Calu3 (cell line): Measurements from ENCODE around the gene STRA8. TPM values are rescaled to one million over a fixed set of nuclear protein-coding genes. Genes with fewer than 3 reads are reported as not detected.

Experiments used
- BruUV-seq: library from RNA; stranded (reverse); fragments of 400-500 nt; replicated peaks from 2 replicates; lab custom pipeline; 2021; lab: Mats Ljungman, UMichigan
- CTCF ChIA-PET: fragments of 300-600 bp; sonication (Branson Sonifier 250); formaldehyde crosslinking; loops from one replicate; lab custom pipeline; 2022; ENCODE audit warnings: antibody characterized with exemption; lab: Charles Lee
- DNase-seq: peaks from one replicate; pipeline ENCODE4 v3.0.0; 2022
- H3K27ac Mint-ChIP-seq: one replicate; pipeline ENCODE4 v1.8.0; 2022; ENCODE audit warnings: mixed read lengths; ENCODE audit not compliant: unreplicated experiment
- H3K27me3 Mint-ChIP-seq: one replicate; pipeline ENCODE4 v1.8.0; 2022; ENCODE audit warnings: mixed read lengths; ENCODE audit not compliant: unreplicated experiment
- H3K36me3 Mint-ChIP-seq: one replicate; pipeline ENCODE4 v1.8.0; 2022; ENCODE audit warnings: mild to moderate bottlenecking, moderate library complexity, mixed read lengths; ENCODE audit not compliant: insufficient read depth, unreplicated experiment
- H3K4me1 Mint-ChIP-seq: one replicate; pipeline ENCODE4 v1.8.0; 2022; ENCODE audit warnings: mild to moderate bottlenecking, low read depth, mixed read lengths; ENCODE audit not compliant: unreplicated experiment
- H3K4me3 Mint-ChIP-seq: one replicate; pipeline ENCODE4 v1.8.0; 2022; ENCODE audit warnings: mild to moderate bottlenecking, low read depth, moderate library complexity, mixed read lengths; ENCODE audit not compliant: unreplicated experiment
- H3K9me3 Mint-ChIP-seq: one replicate; pipeline ENCODE4 v1.8.0; 2022; ENCODE audit warnings: low read depth, mixed read lengths; ENCODE audit not compliant: unreplicated experiment
- CTCF ChIP-seq: fragments of 200-600 bp; IDR thresholded peaks from one replicate; pipeline ENCODE4 v1.8.0; 2022; ENCODE audit warnings: antibody characterized with exemption; ENCODE audit not compliant: unreplicated experiment
- intact Hi-C: fragments of 100-400 bp; cut with micrococcal nuclease; formaldehyde crosslinking; loops from one replicate; pipeline ENCODE4 v1.10.0; 2022; ENCODE audit not compliant: unreplicated experiment
- total RNA-seq: library from RNA; stranded (reverse); gene quantifications from 2 replicates; pipeline ENCODE4 v1.2.3, GENCODE V29; 2022

The STRA8 gene
- total RNA-seq, 1 experiment from 2014 or later, result not detected

- TF ChIP-seq CTCF, result no peak
- intact Hi-C loops, result no loop called here
Observed at GRCh38 chr7:135272303-135272702, 38.7 kb downstream of the STRA8 start.

GRCh38 chr7:135273581-135273980 is 39.9 kb downstream of the STRA8 start:
- H3K27ac Mint-ChIP-seq, result no peak overlapping the region
- DNase-seq, result no peak
- H3K36me3 Mint-ChIP-seq, result peaks cover 5% of the 10 kb centered on the region
- intact Hi-C loops, result no loop called here
- no peak for TF ChIP-seq CTCF
- CTCF ChIA-PET, result interaction anchor here (1.6 to 4.8 kb wide), 2 partner anchors 19 to 62 kb away, joined by 6 to 31 read pairs; no protein-coding TSS in a partner anchor
- peaks cover 2% of the 10 kb centered on the region for H3K9me3 Mint-ChIP-seq
- BruUV-seq, result no TSS peak
- peaks cover 37% of the 10 kb centered on the region for H3K27me3 Mint-ChIP-seq
- no peak overlapping the region for H3K4me3 Mint-ChIP-seq
- no peaks in the 10 kb centered on the region for H3K4me1 Mint-ChIP-seq

More at GRCh38 chr7:135272303-135272702, 38.7 kb downstream of the STRA8 start:
- DNase-seq, result no peak
- Mint-ChIP-seq H3K27me3 (peaks cover 50% of the 10 kb centered on the region), H3K36me3 (peaks cover 5% of the 10 kb centered on the region), H3K27ac (no peak overlapping the region), H3K4me3 (no peak overlapping the region), H3K9me3 (peaks cover 2% of the 10 kb centered on the region), H3K4me1 (no peaks in the 10 kb centered on the region)
- no TSS peak for BruUV-seq
- CTCF ChIA-PET, result interaction anchor here (0.7 to 1.6 kb wide), 2 partner anchors 18 to 80 kb away, joined by 4 to 6 read pairs; no protein-coding TSS in a partner anchor

- H3K27ac Mint-ChIP-seq, result no peak overlapping the region
- peaks cover 29% of the 10 kb centered on the region for H3K27me3 Mint-ChIP-seq
- BruUV-seq, result no TSS peak
- no peaks in the 10 kb centered on the region for H3K4me1 Mint-ChIP-seq
- no peak overlapping the region for H3K4me3 Mint-ChIP-seq
- peak; percentile 83 for DNase-seq
- peak; percentile 76 for TF ChIP-seq CTCF
- H3K36me3 Mint-ChIP-seq, result peaks cover 5% of the 10 kb centered on the region
- H3K9me3 Mint-ChIP-seq, result peaks cover 2% of the 10 kb centered on the region
- CTCF ChIA-PET, result interaction anchor here (0.5 to 4.8 kb wide), 16 partner anchors 13 to 398 kb away, joined by 3 to 31 read pairs (median 4); partner anchors contain the start of genes CYREN and WDR91
- intact Hi-C loops, result loop anchor here (1.0 kb wide), 1 partner anchor 371 kb away; no protein-coding TSS in a partner anchor
Observed at GRCh38 chr7:135274495-135275268, 41.0 kb downstream of the STRA8 start.

GRCh38 chr7:135275971-135276580 is 42.4 kb downstream of the STRA8 start:
- H3K4me3 Mint-ChIP-seq, result no peak overlapping the region
- CTCF ChIA-PET, result interaction anchor here (1.9 to 4.8 kb wide), 2 partner anchors 59 to 369 kb away, joined by 12 to 31 read pairs; no protein-coding TSS in a partner anchor
- no TSS peak for BruUV-seq
- intact Hi-C loops, result no loop called here
- H3K4me1 Mint-ChIP-seq, result no peaks in the 10 kb centered on the region
- no peak for TF ChIP-seq CTCF
- H3K27ac Mint-ChIP-seq, result no peak overlapping the region
- peaks cover 5% of the 10 kb centered on the region for H3K36me3 Mint-ChIP-seq
- H3K9me3 Mint-ChIP-seq, result peaks cover 2% of the 10 kb centered on the region
- H3K27me3 Mint-ChIP-seq, result peaks cover 31% of the 10 kb centered on the region
- DNase-seq, result no peak
